Sigmoid colon (tissue), 7 donors: ENCODE results near the gene CLMN. TPM values are rescaled to one million over a fixed set of nuclear protein-coding genes. Genes with fewer than 3 reads are reported as not detected.

Source experiments
- DNase-seq: peaks from one replicate; pipeline ENCODE4 v3.0.0-alpha.2; 2019
- H3K27ac ChIP-seq, 4 donors: fragments of 200-600 bp; sonication (generic); one replicate each; pipeline ENCODE4 v1.5.1; 2016 to 2019; ENCODE audit warnings: mild to moderate bottlenecking in 1 of 4
- H3K27me3 ChIP-seq, 3 donors: fragments of 200-600 bp; sonication (generic); one replicate each; pipeline ENCODE4 v1.5.1; 2019; ENCODE audit warnings: mild to moderate bottlenecking in 1 of 3
- H3K36me3 ChIP-seq, 4 donors: fragments of 200-600 bp; sonication (generic); one replicate each; pipeline ENCODE4 v1.5.1; 2016 to 2019
- H3K4me1 ChIP-seq, 4 donors: fragments of 200-600 bp; sonication (generic); one replicate each; pipeline ENCODE4 v1.5.1; 2017 to 2019
- H3K4me3 ChIP-seq, 4 donors: fragments of 200-600 bp; sonication (generic); one replicate each; pipeline ENCODE4 v1.5.1; 2017 to 2019; ENCODE audit warnings: mild to moderate bottlenecking in 2 of 4, moderate library complexity in 1 of 4
- H3K9me3 ChIP-seq, 4 donors: fragments of 200-600 bp in 3 of 4; sonication (generic) in 3 of 4; one replicate each; pipeline versions ENCODE4 v1.5.1 to v1.6.1; 2013 to 2019
- EP300 ChIP-seq, 4 donors: sonication (generic); formaldehyde crosslinking; IDR thresholded peaks; one replicate each; pipeline ENCODE4 v1.6.1; 2017; ENCODE audit warnings: antibody characterized with exemption in 4 of 4
- POLR2A ChIP-seq, 2 donors: fragments of 450-650 bp; IDR thresholded peaks; one replicate each; pipeline ENCODE4 v1.6.1; 2016; ENCODE audit warnings: antibody characterized with exemption in 2 of 2, mild to moderate bottlenecking in 2 of 2, moderate library complexity in 2 of 2
- POLR2AphosphoS5 ChIP-seq, 4 donors: sonication (generic); formaldehyde crosslinking; IDR thresholded peaks; one replicate each; pipeline ENCODE4 v1.6.1; 2017; ENCODE audit warnings: antibody characterized with exemption in 4 of 4
- WGBS, 2 donors: extraction: QIAGEN DNeasy Blood & Tissue Kit; methylation state at CpG; one replicate each; pipeline ENCODE4 v1.1.7; 2013; 5-methylcytosine and 5-hydroxymethylcytosine counted together
- intact Hi-C: fragments of 100-400 bp; cut with DNase I; formaldehyde crosslinking; loops from one replicate; pipeline ENCODE4 v1.15.1; 2023
- polyA plus RNA-seq, 3 donors: library from polyadenylated mRNA; stranded (reverse); fragments of 200-250 nt; gene quantifications; one replicate each; pipeline ENCODE4 v1.2.3, GENCODE V29; 2013
- total RNA-seq, 4 donors: library from RNA; depleted of rRNA; stranded (reverse); fragments of >200 nt; gene quantifications; one replicate each; pipeline ENCODE4 v1.1.0, GENCODE V29; 2016
- TF ChIP-seq, protein P1 (sequence below), 4 experiments: fragments of 450-650 bp in 3 of 4; fragments of 200-600 bp in 1 of 4; IDR thresholded peaks; one replicate each; pipeline ENCODE4 v1.5.1; 2016 to 2019; ENCODE audit warnings: antibody characterized with exemption in 4 of 4, mild to moderate bottlenecking in 3 of 4, moderate library complexity in 2 of 4
- donor health status: healthy with polysubstance abuse.
- donor health status: Bipolar disorder and iron deficiency.
- donor health status: healthy.

The CLMN gene
- total and polyA plus RNA-seq, 7 donors, result 3.5 to 40.2 (median 9.1) TPM

DNA sequence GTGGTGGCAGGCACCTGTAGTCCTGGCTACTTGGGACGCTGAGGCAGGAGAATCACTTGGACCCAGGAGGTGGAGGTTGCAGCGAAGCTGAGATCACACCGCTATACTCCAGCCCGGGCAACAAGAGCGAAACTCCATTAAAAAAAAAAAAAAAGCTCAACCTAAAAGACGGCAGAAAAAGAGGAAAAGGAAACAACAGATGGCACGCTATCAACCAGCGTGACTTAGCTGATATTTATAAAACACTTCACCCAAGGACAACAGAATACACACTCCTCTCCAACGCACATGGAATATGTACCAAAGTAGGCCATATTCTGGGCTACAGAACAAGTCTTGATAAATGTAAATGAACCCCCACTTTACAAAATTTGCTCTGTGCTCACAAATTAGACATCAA, 34.0 kb upstream of the CLMN start:
- peaks cover 0 to 6% (median 0%) of the 10 kb centered on the region in 4 donors for H3K9me3 ChIP-seq
- WGBS, 2 donors, result 66 to 93% methylated on average over 9 of the region's 9 CpGs
- H3K36me3 ChIP-seq, result no peaks in the 10 kb centered on the region
- H3K27ac ChIP-seq, result no peak overlapping the region
- no peak for DNase-seq
- H3K27me3 ChIP-seq, result no peaks in the 10 kb centered on the region
- H3K4me3 ChIP-seq, result no peak overlapping the region
- H3K4me1 ChIP-seq, result no peaks in the 10 kb centered on the region
- intact Hi-C loops, result no loop called here
- TF ChIP-seq POLR2A (IDR thresholded peaks at IDR 0.05) (no peak), POLR2AphosphoS5 (IDR thresholded peaks at IDR 0.05) (no peak), EP300 (IDR thresholded peaks at IDR 0.05) (no peak)
- TF ChIP-seq, protein P1, sequence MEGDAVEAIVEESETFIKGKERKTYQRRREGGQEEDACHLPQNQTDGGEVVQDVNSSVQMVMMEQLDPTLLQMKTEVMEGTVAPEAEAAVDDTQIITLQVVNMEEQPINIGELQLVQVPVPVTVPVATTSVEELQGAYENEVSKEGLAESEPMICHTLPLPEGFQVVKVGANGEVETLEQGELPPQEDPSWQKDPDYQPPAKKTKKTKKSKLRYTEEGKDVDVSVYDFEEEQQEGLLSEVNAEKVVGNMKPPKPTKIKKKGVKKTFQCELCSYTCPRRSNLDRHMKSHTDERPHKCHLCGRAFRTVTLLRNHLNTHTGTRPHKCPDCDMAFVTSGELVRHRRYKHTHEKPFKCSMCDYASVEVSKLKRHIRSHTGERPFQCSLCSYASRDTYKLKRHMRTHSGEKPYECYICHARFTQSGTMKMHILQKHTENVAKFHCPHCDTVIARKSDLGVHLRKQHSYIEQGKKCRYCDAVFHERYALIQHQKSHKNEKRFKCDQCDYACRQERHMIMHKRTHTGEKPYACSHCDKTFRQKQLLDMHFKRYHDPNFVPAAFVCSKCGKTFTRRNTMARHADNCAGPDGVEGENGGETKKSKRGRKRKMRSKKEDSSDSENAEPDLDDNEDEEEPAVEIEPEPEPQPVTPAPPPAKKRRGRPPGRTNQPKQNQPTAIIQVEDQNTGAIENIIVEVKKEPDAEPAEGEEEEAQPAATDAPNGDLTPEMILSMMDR (IDR thresholded peaks at IDR 0.05), result no peak

DNA sequence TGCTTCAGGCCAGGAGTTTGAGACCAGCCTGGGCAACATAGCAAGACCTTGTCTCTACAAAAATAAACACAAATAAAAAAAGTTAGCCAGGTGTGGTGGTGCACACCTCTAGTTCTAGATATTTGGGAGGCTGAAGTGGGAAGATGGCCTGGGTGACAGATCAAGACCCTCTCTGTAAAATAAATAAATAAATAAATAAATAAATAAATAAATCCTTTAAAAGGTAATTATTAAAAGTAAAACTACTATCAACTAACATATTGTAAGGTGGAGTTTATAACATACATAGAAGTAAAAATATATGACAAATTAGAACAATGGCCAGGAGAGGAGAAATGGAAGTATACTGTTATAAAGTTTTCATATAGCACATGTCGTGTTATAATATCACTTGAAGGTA, 33.3 kb upstream of the CLMN start:
- Histone ChIP-seq H3K4me3 (no peak overlapping the region), H3K9me3 (peaks cover 0 to 6% (median 0%) of the 10 kb centered on the region in 4 donors), H3K36me3 (no peaks in the 10 kb centered on the region), H3K27ac (no peak overlapping the region), H3K4me1 (no peaks in the 10 kb centered on the region), H3K27me3 (no peaks in the 10 kb centered on the region)
- no peak for TF ChIP-seq EP300 (IDR thresholded peaks at IDR 0.05)
- TF ChIP-seq, protein P1 (IDR thresholded peaks at IDR 0.05), result no peak
- TF ChIP-seq POLR2A (IDR thresholded peaks at IDR 0.05), result no peak
- TF ChIP-seq POLR2AphosphoS5 (IDR thresholded peaks at IDR 0.05), result no peak
- no peak for DNase-seq
- 93 to 94% methylated on average over 1 of the region's 1 CpG for WGBS, 2 donors
- intact Hi-C loops, result no loop called here

DNA sequence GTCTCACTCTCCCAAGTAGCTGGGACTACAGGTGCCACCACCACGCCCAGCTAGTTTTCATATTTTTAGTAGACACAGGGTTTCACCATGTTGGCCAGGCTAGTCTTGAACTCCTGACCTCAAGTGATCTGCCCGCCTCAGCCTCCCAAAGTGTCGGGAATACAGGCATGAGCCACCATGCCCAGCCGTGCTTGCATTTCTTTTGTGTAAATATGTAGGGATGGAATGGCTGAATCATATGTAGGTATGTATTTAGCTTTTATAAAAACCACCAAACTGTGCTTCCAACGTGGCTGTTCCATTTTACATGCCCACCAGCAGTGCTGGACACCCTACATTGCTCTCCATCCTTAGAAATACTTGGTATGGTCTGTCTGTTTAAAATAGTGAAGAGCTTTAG, 32.8 kb upstream of the CLMN start:
- Histone ChIP-seq H3K9me3 (peaks cover 0 to 6% (median 0%) of the 10 kb centered on the region in 4 donors), H3K27ac (no peak overlapping the region), H3K36me3 (no peaks in the 10 kb centered on the region), H3K4me3 (no peak overlapping the region), H3K27me3 (no peaks in the 10 kb centered on the region), H3K4me1 (no peaks in the 10 kb centered on the region)
- TF ChIP-seq, protein P1 (IDR thresholded peaks at IDR 0.05), result no peak
- TF ChIP-seq POLR2A (IDR thresholded peaks at IDR 0.05) (no peak), EP300 (IDR thresholded peaks at IDR 0.05) (no peak), POLR2AphosphoS5 (IDR thresholded peaks at IDR 0.05) (no peak)
- intact Hi-C loops, result no loop called here
- DNase-seq, result no peak
- WGBS, 2 donors, result 82 to 84% methylated on average over 5 of the region's 5 CpGs

DNA sequence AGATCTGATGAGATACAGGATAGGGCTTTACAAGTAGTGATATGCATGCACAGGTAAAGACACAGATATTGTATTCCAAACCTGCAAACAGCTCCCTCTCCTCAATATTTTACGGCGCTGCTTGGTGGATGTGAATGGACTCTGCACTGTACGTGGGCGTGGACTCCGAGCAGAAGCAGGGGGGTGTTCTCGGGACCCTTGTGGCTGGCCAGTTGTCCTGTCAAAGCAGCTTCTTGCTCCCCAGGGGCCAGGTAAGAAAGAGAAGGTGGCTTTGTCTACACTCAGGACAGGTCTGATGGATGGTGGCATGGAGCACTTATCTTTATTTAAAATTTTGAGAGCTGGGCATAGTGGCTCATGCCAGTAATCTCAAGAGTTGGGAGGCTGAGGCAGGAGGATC, 29.5 kb upstream of the CLMN start:
- Histone ChIP-seq H3K4me3 (no peak overlapping the region), H3K36me3 (no peaks in the 10 kb centered on the region), H3K27me3 (no peaks in the 10 kb centered on the region), H3K4me1 (no peaks in the 10 kb centered on the region), H3K27ac (no peak overlapping the region), H3K9me3 (peaks cover 0 to 3% (median 0%) of the 10 kb centered on the region in 4 donors)
- no peak for DNase-seq
- TF ChIP-seq, protein P1 (IDR thresholded peaks at IDR 0.05), result no peak
- TF ChIP-seq POLR2A (IDR thresholded peaks at IDR 0.05) (no peak), EP300 (IDR thresholded peaks at IDR 0.05) (no peak), POLR2AphosphoS5 (IDR thresholded peaks at IDR 0.05) (no peak)
- intact Hi-C loops, result no loop called here
- WGBS, 2 donors, result 49 to 79% methylated on average over 6 of the region's 6 CpGs

DNA sequence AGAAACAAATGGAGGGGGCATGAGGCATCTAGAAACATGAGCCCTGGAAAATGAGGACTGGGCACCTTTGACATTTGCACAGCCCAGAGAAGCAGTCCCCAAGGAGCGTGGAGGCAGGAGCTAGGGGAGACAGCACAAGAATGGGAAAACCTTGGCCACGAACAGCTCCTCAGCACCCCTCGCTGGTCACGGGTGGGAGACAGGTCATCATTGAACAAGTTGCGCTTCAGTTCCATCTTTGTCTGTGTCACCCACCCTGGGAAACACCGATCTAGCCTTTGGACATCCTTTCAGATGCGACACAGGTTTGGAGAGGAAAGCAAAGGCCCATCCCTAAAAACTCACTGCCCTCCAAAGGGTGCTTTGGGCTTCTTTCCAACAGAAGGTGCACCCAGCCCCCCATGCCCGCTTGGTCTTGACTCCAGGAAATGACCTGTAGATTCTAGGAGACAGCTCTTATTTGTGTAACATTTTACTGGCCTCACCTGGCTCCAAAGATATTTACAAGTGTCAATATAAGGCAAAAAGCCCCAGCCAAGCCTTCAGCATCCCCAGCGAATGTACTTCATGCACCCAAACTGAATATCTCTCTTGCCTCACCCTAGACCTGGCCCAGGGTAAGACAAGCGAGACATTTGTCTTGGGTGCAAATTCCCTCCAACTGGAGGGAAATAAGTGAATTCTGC, 28.8 kb upstream of the CLMN start:
- TF ChIP-seq, protein P1 (IDR thresholded peaks at IDR 0.05), result no peak
- TF ChIP-seq EP300 (IDR thresholded peaks at IDR 0.05), result no peak
- no peak for TF ChIP-seq POLR2AphosphoS5 (IDR thresholded peaks at IDR 0.05)
- TF ChIP-seq POLR2A (IDR thresholded peaks at IDR 0.05), result no peak
- H3K36me3 ChIP-seq, result no peaks in the 10 kb centered on the region
- 69 to 81% methylated on average over 10 of the region's 10 CpGs for WGBS, 2 donors
- no peaks in the 10 kb centered on the region for H3K9me3 ChIP-seq
- H3K4me3 ChIP-seq, result no peak overlapping the region
- no peak for DNase-seq
- H3K27me3 ChIP-seq, result no peaks in the 10 kb centered on the region
- intact Hi-C loops, result no loop called here
- H3K4me1 ChIP-seq, result no peaks in the 10 kb centered on the region
- H3K27ac ChIP-seq, result no peak overlapping the region
